GM19463 (cell line): ENCODE results near the gene TKTL2.
"Not testable (repeated sequence)": the region's sequence is repeated elsewhere in the genome, so short reads cannot be mapped to it uniquely, and the experiment has no call there.

Experiments
- ATAC-seq: cut with Tn5 transposase; IDR thresholded peaks from one replicate; pipeline ENCODE4 v1.9.1; 2021; ENCODE audit warnings: mild to moderate bottlenecking, moderate library complexity; ENCODE audit not compliant: unreplicated experiment

TKTL2 gene

GRCh38 chr4:163448540-163449203, 24.9 kb downstream of the TKTL2 start:
- no peak for ATAC-seq

DNA sequence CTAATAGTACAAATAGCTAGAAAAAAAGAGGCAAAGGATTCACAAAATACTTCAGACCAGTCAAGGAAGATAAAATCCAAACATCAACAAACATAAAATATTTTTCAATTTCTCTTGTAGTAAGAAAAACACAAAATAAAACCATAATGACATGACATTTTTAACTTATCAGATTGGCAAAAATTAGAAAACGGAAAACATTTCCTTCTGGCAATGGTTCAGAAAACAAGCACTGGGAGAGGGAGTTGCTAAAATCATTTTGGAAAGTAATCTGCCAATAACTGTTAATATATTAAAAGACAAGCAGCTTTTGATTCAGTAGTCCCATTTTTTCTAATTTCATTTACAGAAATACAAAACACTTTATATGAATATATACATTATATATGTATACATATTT, 26.1 kb downstream of the TKTL2 start:
- no peak for ATAC-seq

GRCh38 chr4:163447023-163447422, 26.5 kb downstream of the TKTL2 start:
- not testable (repeated sequence) for ATAC-seq

- no peak for ATAC-seq
Observed at GRCh38 chr4:163440040-163440439, 33.5 kb downstream of the TKTL2 start.
